Activated CD8-positive, alpha-beta memory T cell treated with anti-CD3 and anti-CD28 coated beads, Interleukin-2, amount 50 U/mL, for 1 hour (primary cell): ENCODE data around the gene RADIL.

Experiments
- DNase-seq: peaks from one replicate; pipeline ENCODE4 v3.0.0-alpha.2; 2020; ENCODE audit errors: extremely low read depth

The RADIL gene

DNA sequence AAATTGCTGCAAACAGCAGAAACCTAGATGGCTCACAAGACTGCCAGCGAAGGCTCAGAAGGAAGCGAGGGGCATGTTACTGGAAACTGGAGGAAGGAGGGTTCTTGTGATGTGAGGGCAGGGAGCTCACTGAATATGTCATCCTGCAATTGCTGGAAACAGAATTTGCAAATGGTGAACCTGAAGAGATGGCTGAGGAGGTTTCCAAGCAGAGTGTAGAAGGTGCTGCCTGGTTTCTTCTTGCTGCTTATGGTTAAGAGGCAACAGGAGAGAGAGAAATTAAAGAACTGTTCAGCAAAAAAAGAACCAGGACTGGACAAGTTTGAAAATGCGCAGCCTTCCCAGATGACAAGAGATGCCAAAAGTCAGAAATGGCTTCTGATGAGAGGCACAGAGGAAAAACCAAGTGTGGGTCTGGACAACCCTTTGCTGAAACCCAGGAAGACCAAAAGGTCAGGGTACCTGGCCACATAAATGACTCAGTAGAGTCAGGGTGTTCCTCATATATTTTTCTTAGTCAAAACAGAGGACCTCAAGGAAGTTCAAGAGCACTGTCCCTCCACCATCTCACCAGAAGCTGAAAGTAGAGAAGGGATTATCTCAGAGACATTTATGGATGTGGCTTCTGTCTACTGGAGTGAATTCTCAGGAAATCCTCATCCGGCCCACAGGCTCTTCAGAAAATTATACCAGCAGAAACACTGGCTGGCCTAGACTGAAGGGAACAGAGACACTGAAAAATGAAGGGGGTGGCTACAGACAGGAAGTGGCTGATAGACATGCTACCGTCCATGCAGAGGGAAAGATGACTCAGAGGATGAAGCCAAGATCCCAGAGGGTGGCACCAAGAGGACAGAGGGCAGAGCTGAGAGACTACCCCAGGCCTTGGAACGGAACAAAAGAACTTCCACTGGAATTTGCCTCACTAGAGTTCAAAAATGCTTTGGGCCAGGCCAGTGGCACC is 31.8 kb downstream of the RADIL start:
- no peak for DNase-seq

GRCh38 chr7:4850262-4850795 is 33.2 kb downstream of the RADIL start:
- no peak for DNase-seq

GRCh38 chr7:4849390-4849789 is 34.1 kb downstream of the RADIL start:
- DNase-seq: no peak

DNA sequence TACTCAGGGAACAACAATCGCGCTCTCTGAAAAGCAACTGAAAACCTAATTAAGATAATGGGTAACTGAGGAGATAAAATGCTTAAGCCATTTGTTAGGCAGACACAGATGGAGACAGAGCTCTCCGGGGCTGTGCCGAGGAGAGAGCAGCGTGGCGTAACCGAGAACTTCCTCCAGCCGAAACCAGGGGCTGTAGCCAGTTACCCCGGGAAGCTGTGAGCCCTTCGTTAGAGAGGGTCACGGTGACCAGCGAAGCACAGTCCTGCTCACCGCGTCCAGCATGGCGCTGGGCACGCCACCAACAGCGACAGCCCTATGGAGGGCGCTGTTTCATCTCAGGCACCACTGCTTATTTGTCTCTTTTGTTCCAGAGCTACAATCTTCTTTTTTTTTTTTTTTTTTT is 37.8 kb downstream of the RADIL start:
- DNase-seq: no peak

- no peak for DNase-seq
Measured at GRCh38 chr7:4842319-4843064, 41.0 kb downstream of the RADIL start.

DNA sequence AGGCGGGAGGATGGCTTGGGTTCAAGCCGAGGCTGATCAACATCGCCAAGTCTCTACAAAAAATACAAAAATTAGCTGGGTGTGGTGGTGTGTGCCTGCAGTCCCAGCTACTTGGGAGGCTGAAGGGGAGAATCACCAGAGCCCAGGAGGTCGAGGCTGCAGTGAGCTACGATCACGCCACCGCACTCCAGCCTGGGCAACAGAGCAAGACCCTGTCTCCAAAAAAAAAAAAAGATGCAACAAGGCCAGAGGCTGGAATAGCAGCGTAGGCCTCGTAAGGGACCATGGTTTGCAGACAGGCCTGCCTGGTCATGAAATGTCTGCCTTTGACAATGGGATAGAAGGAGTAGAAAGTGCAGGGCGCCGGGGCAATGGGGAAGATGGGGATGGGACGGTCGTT is 41.7 kb downstream of the RADIL start:
- DNase-seq: no peak

- DNase-seq: no peak
Measured at GRCh38 chr7:4841007-4841784, 42.3 kb downstream of the RADIL start.

DNA sequence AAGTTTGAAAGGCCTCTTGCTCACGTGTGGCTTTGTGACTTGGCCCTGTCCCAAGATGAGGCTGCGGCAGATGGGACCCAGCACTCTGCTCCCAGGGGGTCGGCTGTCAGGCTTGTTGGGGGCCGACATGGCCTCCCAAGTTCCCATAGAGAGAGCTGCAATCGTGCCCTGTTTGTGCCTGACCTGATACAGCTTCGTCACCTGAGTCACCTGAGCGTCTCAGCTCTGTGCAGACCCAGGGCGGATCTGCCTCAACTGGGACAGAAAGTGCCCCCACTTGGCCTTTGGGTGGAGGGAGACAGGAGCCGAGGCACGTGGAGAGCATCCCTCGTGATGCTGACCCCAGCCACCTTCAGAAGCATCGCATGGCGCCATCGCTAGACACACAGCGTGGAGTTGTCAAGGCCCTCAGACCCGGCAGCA is 43.4 kb downstream of the RADIL start:
- DNase-seq: no peak

DNA sequence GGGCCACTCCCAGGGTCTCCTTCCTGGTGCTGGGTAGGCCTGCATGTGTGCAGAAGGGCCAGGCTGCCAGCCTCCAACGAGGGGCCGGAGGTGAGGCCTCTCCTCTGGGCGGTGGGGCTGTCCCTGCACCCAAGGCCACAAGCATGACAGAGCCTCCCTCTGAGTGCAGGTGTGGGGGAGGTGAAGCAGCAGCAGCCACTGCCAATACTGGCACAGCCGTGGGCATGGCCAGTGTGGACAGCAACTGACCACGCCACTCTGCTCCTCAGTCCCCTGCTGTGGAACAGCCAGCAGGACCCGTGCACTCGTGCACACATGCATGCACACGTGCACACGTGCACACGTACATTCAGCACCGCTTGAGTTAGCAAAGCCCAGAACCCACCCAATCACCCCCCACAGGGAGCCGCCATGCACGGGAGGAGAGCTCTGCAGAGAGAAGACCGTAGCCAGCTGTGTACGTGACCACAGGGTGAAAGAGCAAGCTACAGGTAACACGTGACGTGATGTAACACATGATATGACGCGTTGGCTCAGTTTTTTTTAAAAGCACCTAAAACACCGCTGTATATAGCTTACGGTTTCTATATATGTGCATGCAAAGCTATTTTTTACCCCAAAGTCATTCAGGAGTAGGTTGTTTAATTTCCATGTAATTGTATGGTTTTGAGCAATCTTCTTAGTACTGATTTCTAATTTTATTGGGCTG is 44.7 kb downstream of the RADIL start:
- DNase-seq: no peak

- DNase-seq: no peak
Measured at GRCh38 chr7:4837803-4838625, 45.5 kb downstream of the RADIL start.

- DNase-seq: no peak
Measured at GRCh38 chr7:4837041-4837802, 46.3 kb downstream of the RADIL start.

DNA sequence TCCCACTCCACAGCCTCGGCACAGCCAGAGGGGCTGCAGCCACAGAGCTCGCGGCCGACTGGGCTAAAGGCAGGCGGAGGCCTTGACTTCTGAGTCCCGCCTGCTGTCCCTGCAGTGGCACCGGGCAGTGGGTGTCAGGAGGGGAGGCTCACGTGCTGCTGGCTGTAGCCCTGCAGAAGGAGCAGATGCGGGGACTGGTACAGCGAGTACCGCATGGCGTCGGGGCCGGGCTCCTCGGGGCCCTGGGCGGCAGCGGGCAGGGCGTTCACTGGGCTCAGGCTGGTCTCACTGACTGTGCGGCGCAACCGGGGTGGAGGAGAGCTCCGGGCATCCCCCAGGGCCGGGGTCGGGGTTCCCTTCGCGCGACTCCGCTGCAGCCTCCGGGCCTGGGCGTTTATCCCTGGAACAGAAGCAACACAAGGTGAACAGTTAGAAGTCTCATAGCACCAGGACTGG is 47.3 kb downstream of the RADIL start:
- DNase-seq: no peak

GRCh38 chr7:4835398-4836205 is 47.9 kb downstream of the RADIL start:
- no peak for DNase-seq

GRCh38 chr7:4834601-4835397 is 48.7 kb downstream of the RADIL start:
- DNase-seq: no peak

DNA sequence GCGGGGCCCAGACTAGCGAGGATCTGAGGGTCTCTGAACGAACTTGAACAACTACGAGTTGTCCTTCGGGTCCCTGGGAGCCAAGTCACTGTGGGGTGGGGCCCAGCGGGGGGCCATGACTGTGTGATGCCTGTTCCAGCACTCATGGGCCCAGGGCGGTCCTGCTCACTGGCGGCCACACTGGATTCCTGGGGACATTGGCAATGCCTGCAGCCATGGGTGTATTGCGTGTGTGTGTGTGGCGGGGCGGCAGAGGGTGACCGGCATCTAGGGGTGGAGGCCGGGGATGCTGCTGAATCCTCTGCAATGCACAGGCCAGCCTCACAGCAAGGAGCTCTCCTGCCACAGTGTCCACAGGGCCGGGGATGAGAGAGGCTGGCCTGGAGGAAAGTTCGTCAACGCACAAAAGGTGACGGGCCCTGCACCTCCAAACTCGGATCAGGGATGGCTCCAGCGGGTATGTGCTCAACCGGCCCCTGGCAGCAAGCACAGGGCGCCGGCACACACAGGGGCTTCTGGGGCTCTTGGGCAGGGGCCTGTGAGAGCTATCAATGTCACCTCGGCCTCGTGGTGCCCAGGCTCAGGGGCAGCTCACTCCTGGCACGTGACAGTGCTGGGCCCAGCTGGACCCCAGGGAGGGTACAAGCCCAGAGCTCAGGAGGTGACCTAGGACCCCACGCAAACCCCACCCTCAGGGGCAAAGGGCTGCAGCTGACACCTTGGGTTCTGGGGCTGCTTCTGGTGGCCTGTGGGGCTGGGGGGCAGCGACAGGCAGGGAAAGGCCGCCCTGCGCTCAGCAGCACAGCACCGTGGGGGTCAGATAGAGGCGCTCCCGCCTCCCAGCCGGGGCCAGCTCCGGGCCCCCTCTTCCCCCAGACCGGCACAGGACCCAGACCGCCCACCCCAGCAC is 49.6 kb downstream of the RADIL start:
- DNase-seq: no peak

DNA sequence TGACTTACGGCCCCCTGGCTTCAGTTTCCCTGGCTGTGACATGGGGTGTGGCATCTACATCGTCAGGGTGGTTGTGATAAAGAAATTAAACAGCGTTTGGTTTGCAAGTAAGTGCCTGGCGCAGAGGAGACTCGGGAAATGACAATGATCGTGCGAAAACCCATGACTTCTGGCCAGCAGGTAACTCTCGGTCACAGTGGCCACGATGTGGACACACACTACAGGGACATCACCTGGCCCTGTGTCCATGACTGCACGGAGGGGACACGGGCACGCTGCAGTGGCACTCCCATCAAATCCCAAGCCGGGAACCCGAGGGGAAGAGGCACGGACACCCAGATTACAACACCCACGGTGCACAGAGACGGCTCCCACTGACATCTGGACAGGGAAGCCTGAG is 50.3 kb downstream of the RADIL start:
- no peak for DNase-seq

DNA sequence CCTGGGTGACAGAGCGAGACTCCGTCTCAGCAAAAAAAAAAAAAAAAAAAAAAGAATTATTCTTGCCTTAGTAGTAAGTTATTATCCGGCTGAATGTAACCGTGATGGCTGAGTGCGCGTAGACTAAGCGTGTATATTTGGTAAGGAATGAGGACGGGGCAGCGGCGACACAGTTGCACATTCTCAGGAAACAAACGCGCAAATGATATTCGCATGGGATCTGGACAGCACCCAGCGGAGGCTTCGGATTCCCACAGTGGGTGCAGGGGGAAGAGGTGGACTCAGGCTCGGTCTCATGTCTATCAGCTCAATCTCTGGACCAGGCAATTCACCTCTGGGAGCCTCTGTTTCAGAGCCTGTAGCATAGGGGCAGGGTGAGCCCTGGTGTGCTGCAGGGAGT is 50.8 kb downstream of the RADIL start:
- no peak for DNase-seq
